GM18873 (cell line): ENCODE measurements around the gene HYDIN.
"Not testable (repeated sequence)": the region's sequence is repeated elsewhere in the genome, so short reads cannot be mapped to it uniquely, and the experiment has no call there.

ENCODE experiments used
- ATAC-seq: cut with Tn5 transposase; IDR thresholded peaks from one replicate; pipeline ENCODE4 v1.9.1; 2021; ENCODE audit warnings: mild to moderate bottlenecking, moderate library complexity, moderate number of reproducible peaks; ENCODE audit not compliant: unreplicated experiment, low FRiP score

Gene HYDIN

DNA sequence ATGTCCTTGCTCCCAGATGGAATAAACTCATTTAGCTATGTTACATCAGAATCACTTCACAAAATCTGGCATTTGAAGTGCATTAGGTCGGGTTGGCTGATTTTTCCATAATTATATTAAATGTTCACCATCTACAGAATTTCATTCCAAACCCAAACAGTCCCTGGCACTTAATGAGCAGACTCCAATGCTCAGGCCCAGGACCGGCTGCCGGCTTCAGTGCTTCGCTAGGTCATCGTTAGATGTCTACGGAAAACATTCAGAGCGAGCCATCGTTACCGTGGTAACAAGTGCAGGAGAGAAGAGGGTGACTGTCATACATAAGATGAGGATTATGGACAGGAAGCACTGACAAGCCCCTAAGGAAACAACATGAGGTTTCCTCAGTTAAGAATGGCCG lies 215.1 kb downstream of the HYDIN start:
- not testable (repeated sequence) for ATAC-seq

DNA sequence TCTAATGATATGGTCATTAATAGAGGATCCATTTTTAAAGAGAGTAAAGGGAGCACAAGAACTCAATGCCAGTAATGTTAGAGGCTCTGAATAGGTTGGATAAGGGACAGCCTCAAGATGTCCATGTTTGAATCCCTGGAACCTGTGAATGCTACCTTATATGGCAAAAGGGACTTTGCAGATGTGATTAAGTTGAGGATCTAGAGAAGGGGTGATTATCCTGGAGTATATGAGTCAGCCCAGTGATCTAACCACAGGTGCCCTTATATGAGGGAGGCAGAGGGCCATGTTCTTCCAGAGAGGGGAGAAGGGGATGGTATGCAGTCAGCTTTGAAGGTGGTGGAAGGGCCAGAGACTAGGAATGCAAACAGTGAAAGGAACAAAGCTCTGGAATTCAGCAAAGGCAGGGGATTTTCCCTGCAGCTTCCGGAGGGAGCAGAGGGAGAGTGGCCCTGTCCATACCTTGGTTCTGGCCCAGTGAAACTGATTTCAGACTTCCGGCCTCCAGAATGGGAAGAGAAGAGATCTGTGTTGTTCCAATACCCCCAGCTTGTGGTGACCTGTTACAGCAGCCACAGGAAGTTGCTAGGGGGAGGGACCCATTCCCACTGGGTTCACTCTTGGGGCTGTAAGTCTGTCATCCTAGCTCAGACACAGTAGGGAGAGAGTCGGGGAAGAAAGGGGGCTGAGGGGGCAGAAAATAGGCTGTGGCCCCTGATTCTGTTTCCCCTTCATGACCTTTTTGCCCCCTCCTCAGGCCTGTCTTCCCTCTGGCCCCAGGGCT lies 220.9 kb downstream of the HYDIN start:
- ATAC-seq = not testable (repeated sequence)

DNA sequence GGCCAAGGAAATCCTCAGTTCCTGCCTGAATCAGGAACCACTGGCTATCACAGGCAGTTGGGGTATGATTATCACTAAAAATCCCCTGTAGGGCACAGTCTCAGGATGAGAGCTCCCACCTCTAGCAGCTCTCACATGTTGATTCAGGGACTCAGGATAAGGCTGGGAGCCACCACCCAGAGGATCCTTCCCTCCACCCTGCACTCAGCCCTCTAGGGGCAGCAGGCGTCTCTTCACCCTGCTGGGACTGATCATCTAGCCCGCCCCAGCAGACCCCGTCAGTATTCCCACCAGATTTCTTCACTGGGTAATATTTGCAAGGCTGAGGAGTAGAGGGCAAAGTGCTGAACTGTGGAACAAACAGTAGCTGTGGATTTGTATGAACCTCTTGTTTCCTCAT lies 224.0 kb downstream of the HYDIN start:
- not testable (repeated sequence) for ATAC-seq

DNA sequence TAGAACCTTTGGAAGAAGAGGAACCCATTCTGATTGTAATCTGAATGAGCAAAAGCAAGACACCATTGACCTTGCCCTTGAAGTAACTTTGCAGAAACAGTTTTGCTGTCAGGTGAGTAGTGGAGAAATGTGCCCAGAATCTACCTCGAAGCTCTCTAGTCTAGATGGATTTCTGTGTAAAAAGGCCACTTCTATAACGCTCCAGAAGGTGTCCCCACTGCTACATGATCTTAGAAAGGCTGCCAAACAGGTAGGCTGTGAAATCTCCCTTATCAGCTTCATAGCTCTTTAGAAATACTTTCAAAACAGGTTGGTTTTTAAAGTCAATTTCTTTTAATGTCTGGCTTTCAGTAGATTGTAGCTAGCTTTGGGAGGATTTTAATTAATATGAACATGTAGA lies 230.8 kb downstream of the HYDIN start:
- ATAC-seq = not testable (repeated sequence)

DNA sequence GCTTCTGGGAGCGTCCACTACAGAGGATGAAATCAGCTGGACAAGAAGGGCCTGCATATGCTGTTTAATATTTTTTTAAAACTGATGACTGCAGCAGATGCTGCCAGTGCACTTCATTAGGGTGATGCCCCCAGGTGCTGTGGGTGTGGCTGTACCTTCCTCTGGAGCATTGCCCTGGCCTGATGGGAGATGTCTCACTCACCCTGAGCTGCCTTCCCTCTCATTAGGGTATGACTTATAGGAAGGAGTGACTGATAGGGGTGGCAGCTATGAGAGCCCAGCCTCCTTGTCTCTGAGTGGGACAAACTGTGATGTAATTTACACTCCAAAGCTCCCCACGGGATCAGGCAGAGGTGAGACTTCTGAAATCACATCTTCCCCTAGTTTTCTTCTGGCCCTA lies 234.7 kb downstream of the HYDIN start:
- ATAC-seq = not testable (repeated sequence)

DNA sequence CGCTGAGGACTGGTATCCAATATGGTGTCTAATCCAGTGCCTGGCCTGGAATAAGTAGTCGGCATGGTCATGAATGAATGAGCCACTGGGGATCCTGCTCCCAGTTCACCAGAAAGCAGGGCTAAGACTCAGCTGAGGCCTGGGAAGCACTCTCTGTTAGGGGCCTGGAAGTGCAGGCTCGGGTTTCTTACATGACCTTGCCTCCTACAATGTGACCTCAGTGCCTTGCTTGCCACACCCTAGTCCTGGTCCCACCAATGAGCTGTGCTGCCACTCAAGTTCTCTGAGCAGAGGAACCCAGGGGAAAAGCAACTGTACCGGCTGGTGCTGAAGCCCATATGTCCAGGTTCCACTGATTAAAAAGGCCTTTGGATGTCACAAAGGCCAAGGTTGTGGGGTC lies 238.0 kb downstream of the HYDIN start:
- ATAC-seq = not testable (repeated sequence)

DNA sequence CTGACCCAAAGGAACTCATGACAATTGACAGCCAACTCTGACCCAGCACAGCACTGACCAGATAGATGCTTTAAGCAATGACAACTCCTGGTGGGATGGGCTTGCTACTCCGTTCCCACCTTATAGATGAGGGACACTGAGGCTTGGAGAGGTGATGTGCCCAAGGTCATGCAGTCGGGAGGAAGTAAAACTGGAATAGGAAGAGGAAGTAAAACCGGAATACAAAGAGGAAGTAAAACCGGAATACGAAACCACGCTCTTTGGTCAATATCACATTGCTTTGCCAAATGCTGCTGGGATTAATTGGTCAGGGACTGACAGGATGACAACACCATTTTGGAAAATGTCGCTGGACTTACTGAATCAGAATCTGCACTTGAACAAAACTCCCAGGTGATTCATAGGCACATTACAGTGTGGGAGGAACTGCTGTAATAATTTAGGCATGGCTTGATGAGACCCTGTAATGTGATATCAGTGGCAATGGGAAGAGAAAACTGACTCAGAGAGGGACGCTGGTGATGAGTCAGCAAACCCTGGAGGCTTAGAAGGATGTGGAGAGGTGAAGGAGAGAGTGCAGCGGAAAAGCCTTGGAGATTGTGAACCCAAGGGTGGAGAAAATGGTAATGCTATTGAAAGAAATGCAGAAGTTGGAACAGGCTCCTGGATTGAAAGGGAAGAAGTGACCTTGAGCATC lies 243.4 kb downstream of the HYDIN start:
- not testable (repeated sequence) for ATAC-seq

DNA sequence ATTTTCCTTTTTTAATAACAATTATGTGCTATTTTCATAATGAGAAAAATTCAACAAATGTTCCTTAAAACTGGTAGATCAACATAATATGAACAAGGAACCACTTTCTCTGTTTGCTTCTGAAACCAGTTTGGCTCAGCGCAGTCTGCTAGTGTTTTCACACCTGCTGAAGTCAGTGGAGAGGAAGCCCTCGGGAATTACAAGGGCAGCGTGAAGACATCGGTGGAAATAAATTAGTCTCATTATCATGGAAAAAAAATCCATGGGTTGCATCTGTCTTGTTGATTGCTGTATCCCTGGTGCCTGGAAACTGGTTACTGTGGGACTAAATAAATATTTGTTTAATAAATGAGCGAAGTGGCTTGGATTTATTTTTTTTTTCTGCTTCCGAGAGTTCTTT lies 245.8 kb downstream of the HYDIN start:
- ATAC-seq = not testable (repeated sequence)

DNA sequence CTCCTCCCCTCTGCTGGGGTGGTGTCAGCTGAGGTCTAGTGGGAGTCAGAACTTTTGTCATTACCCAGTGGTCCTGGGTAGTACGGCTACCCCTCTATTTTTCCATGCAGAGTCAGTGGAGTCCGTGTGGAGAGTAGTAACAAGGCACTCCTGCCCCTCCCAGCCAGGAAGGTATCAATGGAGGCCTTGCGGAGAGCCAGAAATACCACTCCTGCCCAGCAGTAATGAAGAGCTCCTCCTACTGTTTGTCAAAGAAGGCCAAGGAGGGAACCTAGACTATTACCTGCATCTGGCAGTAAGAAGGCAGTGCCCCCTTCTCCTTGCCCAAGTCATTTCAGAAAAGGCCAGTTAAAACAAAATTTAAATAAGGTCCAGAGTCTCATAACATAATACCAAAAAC lies 262.2 kb downstream of the HYDIN start:
- ATAC-seq = not testable (repeated sequence)

DNA sequence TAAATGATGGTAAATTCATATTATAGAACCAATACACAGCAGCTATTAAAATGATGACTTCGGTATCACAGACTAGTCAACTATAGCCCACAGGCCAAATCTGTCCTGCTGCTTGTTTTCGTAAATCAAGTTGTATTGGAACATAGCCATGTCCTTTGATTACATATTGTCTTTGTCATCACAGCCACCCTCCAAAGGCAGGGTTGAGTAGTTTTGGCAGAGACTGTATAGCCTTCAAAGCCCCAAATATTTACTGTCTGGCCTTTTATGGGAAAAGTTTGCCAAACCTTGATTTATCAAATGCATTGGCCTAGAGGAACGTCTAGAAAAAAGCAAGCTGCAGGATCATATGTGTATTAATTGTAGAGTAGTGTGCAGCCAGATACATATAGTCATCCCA lies 270.4 kb downstream of the HYDIN start:
- ATAC-seq = not testable (repeated sequence)

DNA sequence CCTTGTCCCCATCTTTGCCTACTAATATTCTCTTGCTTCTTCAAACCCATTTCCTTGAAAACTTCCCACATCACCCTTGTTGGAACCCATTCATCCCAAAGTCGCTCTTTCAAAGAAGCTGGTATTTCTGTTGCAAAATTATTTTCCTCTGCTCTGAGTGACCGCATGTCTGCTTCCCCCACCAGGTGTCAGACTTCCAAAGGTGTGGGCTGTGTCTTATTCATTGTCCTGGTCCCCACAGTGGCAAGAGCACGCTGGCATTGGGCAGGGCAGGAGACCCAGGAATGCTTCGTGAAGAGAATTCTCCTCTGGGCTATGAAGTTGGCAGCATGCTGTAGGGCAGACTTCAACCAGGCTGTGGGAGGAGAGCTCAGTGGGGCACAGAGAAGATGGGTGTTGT lies 275.6 kb downstream of the HYDIN start:
- not testable (repeated sequence) for ATAC-seq

DNA sequence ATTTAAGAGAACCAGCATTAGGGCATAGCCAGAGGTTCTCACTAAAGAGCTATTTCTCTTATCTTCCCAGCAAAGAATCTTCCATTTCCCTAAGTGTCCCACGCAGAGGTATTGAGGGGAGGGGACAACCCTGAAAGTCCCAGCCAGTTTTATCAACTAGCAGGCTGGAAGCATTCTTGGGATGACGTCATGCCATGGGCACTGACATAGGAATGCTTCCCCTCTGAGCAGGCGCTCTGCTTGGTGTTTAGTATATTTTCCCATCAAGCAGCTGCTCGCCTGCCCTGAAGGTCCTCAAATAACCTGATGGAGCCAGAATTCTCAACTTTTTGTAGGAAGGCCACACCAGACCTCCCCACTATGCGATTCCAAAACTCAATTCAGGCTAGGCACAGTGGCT lies 276.7 kb downstream of the HYDIN start:
- not testable (repeated sequence) for ATAC-seq

DNA sequence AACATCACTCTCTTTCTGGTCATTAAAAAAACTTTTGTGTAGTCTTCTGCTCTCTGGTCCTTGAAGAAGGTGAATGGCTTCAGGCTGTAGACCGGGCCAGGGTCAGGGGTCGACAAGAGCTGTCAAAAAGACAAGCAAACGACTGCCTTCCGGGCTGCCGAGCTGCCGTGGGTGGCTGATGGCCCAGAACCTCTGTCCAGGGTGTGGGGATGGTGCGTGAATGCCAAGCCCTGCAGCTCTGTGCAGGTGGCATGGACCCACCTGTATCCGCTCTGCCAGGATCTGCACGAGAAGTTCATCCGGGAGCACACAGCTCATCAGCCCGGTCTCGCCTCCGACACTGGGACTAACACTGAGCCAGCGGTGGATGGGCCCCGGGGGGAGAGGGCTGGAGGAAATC lies 287.0 kb downstream of the HYDIN start:
- ATAC-seq = not testable (repeated sequence)

DNA sequence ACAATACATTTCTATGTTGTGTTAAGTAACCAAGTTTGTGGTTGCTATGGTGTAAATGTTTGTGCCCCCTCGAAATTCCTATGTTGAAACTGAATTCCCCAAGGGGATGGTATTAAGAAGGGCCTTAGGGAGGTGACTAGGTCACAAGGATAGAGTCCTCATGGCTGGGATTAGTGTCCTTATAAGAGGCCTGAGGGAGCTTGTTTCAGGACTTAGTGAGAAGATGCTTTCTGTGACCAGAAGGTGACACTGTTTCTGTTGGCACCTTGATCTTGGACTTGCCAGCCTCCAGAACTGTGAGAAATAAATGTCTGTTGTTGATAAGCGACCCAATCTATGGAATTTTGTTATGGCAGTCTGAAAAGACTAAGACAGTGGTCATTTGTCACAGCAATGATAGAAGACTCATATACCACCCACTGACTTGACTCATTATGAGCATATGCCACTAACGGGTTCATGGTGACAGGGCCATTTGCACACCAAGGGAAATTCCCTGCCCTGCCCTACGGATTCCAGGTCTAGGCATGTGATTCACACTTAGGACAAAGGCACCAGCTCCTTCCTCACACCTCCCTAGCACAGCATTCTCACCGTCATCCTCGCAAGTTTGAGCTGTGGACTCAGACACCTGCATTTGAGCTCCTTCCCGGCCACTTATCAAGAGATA lies 290.7 kb downstream of the HYDIN start:
- ATAC-seq = not testable (repeated sequence)

DNA sequence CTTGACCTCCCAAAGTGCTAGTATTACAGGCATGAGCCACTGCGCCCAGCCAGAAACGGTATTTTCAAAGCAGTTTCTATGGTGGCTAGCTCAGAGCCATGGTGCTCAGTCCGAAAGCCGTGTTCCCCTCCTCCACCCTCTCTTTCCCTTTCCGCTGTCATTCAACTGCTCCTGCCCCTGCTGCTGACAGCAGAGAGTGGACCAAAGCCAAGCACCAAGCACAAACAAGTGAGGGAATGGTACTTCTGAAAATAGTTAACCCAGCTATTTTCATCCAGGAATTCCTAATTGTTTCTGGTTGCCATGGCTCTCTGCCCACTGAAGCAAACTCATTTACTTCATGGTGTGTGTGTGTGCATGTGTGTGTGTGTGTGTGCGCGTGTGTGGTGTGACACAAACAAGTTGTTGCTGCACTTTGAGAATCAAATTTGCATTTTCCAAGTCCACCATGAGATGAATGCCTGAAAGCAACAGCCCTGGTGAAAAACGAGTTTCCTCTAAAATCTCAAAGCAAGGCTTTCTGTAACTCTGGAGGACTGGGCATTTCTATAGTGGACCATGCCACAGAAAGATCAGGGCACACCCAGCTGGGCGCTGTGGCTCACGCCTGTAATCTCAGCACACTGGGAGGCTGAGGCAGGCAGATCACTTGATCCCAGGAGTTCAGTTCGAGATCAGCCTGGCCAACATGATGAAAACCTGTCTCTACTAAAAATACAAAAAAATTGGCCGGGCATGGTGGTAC lies 293.6 kb downstream of the HYDIN start:
- ATAC-seq = not testable (repeated sequence)

DNA sequence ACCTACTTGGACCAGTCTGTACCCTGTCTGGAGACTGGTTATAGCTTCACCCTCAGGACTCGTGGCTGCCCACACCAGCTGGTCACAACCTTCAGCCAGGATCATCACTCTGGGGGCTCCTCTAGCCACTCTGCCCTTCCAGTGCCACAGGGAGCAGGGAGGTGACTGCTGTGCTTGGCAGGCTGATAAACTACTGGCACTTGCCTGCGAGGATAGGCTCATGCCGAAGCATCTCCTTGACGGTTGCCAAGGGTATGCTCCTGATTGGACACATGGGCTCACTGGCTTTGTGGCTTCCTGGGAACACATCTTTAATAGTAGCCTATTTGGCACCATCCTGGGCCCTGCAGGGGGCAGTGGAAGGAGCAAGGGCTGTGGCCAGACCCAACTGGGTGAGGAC lies 295.2 kb downstream of the HYDIN start:
- not testable (repeated sequence) for ATAC-seq

DNA sequence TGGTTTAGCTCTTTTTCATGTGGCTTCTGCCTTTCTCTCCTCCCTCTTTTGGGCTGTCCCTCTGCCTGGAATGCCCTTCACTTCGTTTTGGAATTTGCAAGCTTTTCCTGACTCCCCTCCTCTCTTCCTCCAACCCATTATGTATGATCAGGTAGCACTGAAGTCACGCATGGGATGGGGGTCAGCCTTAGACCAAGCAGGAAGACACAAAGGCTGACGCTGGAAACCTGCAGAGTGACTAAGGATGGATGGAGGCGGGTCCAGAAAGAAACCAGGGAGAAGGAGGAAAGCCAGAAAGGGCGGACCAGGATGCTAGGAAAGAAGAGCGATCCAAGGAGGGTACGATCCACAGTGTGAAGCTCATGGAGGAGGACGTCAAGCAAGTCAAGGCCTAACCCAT lies 296.8 kb downstream of the HYDIN start:
- not testable (repeated sequence) for ATAC-seq

DNA sequence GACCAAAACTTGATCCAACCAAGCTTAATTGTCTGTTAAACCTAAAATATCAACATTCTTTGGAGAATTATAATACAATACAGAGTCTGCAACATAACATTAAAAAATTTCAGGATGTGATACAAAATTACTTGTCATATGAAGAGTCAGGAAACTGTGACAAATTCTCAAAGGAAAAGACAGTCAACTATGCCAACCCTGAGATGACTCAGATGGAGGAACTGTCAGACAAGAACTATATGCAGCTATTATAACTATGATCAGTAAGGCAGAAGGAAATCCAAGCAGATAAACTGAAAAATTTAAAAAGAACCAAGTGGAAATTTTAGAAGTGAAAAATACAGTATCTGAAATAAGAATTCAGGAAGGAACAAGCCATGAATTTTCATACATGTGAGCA lies 299.8 kb downstream of the HYDIN start:
- ATAC-seq = not testable (repeated sequence)

DNA sequence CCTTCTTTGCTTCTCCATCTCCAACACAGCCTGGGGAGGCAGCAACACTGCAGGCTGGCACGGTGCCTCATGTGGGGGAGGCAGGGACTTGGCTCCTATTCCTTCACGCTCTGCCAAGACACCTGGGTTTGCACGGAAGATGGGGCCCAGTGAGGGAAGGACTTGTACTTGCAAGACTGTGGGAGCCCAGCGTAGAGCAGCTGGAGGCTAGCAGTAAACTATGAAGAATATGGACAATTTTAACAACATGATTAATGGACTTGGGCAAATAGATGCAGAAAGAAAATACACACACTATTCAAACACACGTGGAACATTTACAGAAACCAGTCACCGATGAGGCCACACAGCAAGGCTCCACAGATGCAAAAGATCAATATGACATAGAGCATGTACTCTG lies 308.4 kb downstream of the HYDIN start:
- ATAC-seq = not testable (repeated sequence)

DNA sequence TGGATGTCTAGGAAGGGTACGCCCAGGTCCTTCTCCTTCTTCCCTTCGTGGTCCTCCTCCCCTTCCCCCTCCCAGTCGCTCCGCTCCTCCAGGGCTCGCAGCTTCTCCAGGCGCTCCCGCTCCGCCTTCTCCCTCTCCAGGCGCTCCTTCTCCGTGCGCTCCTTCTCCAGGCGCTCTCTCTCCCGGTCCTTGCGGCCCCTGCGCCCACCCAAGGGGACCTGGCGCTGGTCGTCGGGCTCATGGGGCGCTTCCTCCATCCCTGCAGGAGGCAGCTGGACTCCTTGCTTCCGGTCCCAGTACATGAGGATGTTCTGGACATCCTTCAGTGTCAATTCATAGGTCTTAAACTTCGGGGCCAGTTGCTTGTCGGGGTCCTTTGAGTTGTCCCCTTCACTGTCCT lies 309.9 kb downstream of the HYDIN start:
- ATAC-seq = not testable (repeated sequence)

DNA sequence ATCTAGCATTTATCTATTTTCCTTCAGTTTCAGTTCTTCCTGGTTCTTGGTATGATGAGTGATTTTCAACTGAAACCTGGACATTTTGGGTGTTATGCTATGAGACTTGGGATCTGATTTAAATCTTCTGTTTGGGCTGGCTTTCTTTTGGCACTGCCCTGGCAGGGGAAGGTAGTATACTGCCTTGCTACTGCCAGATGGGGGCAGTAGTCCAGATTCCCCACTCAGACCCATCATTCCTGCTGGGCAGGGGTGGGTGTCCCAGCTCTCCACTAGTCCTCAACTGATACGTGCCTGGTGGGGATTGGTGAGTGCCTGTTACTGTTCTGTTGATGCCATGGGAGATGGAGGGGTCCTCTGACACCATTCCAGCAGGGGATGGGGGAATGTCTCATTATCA lies 342.3 kb downstream of the HYDIN start:
- not testable (repeated sequence) for ATAC-seq
